ENCODE results near the gene SLC25A34.

GRCh38 chr1:15701784-15702183 lies 34.3 kb upstream of the SLC25A34 start:
- TF ChIP-seq EP300 (IDR thresholded peaks at IDR 0.05), result no peak
- TF ChIP-seq POLR2A (IDR thresholded peaks at IDR 0.05), result no peak
- no peak for TF ChIP-seq CTCF (IDR thresholded peaks at IDR 0.05)

All from ovary (tissue), 3 donors.